Activated T-cell treated with anti-CD3 and anti-CD28 coated beads for 48 hours (primary cell): ENCODE measurements around the gene EIF2AK3.

Source experiments
- DNase-seq: peaks from one replicate; pipeline ENCODE4 v3.0.0-alpha.2; 2020; ENCODE audit warnings: low read depth

Gene EIF2AK3

GRCh38 chr2:88540346-88540745, 86.9 kb downstream of the EIF2AK3 start:
- no peak for DNase-seq

DNA sequence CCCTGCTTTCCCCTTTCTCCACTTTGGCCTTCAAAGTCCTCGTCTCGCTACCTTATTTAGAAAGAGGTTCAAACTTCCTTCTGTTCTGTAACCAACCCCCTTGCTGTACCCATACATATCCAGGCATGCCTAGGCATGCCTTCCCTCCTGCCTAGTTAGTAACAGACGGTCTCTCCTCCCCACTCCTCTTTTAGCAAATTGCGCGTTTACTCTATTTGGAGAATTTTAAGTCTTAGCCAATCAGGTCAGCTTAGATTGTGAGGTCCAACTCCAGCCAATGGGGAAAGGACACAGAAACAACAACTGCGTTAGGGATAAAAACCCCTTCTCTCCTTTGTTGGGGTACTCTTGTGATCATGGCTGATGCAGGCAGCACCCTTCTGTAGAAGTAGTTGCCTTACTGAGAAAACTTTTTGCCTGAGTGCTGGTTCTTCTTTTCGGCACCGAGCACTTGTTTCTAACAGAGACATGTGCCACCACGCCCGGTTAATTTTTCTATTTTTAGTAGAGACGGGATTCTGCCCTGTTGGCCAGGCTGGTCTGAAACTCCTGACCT, 88.8 kb downstream of the EIF2AK3 start:
- DNase-seq = no peak

DNA sequence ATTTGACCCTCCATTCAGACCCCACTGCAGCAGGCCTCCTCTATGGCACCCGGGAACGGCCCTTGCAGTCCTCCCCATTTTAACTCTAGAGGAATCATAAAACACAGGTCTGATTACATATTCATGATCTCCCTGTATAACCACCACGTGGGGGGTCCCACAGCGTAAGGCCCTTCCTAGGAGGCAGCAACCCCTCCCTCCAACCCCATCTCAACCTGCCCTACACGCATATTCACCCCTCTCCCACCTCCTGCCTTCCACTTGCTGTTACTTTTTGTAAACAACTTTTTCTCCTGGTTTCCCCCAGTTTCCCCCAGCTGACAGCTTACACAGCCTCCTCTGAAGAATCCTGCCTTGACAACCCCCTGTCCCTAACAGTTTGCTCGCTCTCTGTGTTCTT, 89.6 kb downstream of the EIF2AK3 start:
- DNase-seq = no peak

- DNase-seq = no peak
These were observed 97.2 kb downstream of the EIF2AK3 start for GRCh38 chr2:88530081-88530480.

DNA sequence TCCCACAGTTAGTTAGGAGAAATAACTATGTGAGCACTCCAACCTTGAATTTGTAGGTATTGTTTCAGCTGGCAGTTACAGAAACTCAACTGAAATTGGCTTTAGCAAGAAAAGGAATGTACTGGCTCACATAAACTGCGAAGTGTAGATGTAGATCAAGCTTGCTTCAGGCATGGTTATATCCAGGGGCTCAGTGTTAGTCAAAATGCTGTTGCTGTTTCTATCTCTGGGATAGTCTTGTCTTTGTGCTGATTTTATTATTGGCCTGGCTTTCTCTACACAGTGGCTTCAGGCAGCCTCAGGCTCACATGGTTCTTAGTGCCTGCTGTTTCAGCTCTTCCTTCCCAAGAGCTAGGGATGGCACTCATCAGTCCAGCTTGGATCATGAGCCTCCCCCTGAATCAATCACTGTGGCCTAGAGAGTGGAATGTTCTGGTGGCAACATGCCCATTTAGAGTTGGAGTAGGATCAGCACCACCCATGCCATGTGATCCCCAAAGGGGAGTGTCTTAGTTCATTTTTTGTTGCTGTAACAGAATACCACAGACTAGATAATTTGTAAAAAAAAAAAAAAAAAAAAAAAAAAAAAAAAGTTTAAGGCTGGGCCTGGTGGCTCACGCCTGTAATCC, 105.7 kb downstream of the EIF2AK3 start:
- no peak for DNase-seq

DNA sequence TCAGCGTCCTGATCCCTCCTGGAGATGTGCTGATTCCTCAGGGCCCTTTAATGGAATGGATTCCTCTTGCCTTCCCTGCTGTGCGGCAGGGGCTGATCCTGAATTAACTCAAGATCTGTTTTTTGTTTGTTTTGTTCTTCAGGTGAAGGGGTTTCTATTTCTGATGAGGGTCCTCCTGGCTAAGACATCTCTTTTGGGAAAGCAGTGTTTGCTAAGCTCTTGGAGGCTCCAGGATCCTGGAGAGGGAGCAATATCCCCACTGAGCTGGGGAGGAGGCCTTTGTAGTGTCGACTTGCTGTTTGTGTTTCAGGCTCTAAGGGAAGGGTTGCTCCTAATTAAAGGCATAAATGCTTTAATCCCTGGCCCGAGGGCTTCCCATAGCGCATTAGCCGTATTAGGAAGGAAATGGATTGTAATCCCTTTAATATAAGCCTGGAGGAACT, 109.5 kb downstream of the EIF2AK3 start:
- no peak for DNase-seq
